Measurements from ENCODE around the gene CPAMD8.
"Not testable (repeated sequence)": the region's sequence is repeated elsewhere in the genome, so short reads cannot be mapped to it uniquely, and the experiment has no call there.

Gene CPAMD8

DNA sequence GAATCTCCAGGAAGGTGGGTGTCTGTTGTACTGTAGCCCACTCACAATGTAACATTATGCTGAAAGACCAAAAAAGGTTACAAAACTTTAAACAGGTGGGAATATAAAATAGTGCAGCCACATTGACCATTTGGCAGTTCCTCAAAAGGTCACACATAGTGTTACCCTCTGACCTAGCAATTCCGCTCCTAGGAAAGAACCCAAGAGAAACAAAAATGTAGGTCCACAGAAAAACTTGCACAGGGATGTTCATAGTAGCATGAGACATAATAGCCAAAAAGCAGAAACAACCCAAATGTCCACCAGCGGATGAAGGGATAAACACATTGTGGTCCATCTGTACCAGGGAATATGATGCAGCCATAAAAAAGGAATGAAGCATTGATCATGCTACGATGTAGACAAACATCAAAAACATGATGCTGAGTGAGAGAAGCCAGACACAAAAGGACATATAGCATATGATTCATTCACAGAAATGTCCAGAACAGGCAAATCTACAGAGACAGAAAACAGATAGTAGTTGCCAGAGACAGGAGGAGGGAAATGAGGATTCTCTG is 27.9 kb downstream of the CPAMD8 start:
- DNase-seq = no peak

DNA sequence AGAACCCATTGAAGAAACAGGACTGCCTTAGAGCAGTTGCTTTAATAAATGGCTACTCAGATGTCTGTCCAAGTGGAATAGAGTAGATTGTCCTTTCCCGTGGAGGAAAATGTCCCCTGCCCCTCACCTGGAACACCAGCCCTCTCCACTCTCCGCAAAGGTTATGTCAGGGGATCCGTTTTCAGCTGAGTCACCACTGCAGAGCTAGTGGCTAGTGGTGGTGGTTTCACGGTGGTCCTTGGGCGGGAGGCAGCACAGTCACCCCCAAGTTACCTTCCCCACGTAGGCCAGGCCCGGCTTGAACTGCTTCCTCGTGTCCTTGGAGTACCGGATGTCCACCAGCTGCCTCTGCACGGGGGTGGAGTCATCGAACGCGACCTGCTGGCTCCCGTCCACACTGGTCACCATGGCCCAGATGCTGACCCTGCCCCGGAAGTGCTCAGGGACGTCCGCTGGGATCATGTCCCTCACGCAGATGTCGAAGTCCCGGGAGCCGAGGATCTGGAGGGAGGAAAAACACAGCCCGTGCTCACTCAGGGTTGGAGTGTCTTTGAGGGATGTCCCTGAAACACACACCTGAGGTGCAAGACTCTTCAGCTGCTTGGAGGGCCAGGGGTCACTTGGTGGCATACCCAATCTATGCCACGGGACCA is 29.6 kb downstream of the CPAMD8 start:
- DNase-seq = not testable (repeated sequence)

DNA sequence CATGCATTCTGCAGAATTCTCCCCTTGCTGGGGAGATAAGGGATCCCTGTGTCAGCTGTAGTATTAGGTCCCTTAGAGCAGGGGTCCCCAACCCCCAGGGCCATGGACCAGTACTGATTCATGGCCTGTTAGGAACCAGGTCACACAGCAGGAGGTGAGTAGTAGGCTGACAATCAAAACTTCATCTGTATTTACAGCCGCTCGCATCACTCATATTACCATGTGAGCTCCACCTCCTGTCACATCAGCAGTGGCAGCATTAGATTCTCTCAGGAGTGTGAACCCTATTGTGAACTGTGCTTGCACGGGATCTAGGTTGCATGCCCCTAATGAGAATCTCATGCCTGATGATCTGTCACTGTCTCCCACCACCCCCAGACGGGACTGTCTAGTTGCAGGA is 37.9 kb downstream of the CPAMD8 start:
- no peak for DNase-seq

DNA sequence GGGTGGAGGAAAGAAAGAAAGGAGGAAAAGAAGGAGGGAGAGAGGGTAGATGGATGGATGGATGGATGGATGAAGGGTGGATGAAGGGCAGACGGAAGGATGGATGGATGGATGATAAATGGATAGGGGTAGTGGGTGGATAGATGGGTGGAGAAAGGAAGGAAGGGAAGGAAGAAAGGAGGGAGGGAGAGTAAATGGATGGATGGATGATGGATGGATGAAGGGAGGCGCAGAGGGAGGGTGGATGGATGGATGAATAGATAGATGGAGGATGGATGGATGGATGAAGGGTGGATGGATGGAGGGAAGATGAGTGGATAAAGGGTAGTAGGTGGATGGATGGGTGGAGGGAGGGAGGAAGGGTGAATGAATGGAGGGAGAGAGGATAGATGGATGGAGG is 41.2 kb downstream of the CPAMD8 start:
- DNase-seq = no peak

DNA sequence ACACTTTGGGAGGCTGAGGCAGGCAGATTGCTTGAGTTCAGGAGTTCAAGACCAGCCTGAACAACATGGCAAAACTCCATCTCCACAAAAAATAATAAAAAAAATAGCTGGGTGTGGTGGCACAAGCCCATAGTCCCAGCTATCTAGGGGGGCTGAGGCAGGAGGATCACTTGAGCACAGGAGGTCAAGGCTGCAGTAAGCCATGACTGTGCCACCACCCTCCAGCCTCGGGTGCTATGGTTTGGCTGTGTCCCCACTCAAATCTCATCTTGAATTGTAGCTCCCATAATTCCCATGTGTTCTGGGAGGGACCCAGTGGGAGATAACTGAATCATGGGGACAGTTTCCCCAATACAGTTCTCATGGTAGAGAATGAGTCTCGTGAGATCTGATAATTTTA is 44.0 kb downstream of the CPAMD8 start:
- not testable (repeated sequence) for DNase-seq

- DNase-seq = no peak
Observed at GRCh38 chr19:16978839-16979802, 47.5 kb downstream of the CPAMD8 start.

DNA sequence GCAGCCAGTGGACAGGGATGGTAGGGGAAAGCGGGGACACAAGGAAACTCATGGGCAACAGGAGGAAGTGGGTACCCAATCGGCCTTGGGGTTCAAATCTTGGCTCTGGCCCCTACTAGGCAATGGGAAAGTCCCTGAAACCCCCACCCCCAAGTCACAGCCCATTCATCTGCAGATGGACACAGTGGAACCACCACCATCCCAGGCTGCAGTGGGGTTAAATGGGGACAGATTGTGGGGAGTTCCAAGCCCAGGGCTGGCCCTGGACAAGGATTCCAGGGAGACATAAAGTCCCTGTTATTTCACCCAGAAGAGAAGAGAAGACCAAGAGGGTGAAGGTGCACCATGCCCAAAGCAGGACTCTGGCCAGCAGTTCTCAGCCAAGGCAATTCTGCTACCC is 48.5 kb downstream of the CPAMD8 start:
- DNase-seq = no peak

- no peak for DNase-seq
Observed at GRCh38 chr19:16977306-16977705, 49.3 kb downstream of the CPAMD8 start.

DNA sequence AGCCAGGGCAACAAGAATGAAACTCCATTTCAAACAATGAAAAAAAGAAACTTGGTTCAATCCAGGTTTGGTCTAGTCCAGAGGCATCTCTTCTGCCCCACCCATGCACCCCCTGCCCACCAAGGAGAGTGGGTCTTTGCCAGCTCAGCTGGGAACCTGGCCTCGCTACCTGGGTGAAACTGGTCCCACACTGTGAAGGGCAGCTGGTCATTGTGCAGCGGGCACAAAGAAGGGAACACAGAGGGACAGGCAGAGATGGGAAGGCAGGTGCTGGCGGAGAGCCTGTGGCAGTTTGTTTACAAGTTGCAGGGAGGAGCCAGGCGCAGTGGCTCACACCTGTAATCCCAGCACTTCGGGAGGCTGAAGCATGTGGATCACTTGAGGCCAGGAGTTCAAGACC is 50.2 kb downstream of the CPAMD8 start:
- no peak for DNase-seq

GRCh38 chr19:16970821-16971220 is 55.8 kb downstream of the CPAMD8 start:
- no peak for DNase-seq

- DNase-seq = peak in 1 of 2 donors; percentile 19
Observed at GRCh38 chr19:16969135-16969534, 57.5 kb downstream of the CPAMD8 start.

- DNase-seq = not testable (repeated sequence)
Observed at GRCh38 chr19:16960996-16961822, 65.4 kb downstream of the CPAMD8 start.

DNA sequence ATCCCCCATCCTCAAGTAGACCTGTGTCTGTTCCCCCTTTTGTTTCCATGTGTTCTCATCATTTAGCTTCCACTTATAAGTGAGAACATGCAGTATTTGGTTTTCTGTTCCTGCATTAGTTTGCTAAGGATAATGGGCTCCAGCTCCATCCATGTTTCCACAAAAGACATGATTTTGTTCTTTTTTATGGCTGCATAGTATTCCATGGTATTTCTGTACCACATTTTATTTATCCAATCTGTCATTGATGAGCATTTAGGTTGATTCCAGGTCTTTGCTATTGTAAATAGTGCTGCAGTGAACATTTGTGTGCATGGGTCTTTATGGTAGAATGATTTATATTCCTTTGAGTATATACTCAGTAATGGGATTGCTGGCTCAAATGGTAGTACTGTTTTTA is 68.3 kb downstream of the CPAMD8 start:
- DNase-seq = not testable (repeated sequence)

- DNase-seq = no peak
Observed at GRCh38 chr19:16957855-16958254, 68.8 kb downstream of the CPAMD8 start.

GRCh38 chr19:16957151-16957701 is 69.4 kb downstream of the CPAMD8 start:
- DNase-seq = no peak

DNA sequence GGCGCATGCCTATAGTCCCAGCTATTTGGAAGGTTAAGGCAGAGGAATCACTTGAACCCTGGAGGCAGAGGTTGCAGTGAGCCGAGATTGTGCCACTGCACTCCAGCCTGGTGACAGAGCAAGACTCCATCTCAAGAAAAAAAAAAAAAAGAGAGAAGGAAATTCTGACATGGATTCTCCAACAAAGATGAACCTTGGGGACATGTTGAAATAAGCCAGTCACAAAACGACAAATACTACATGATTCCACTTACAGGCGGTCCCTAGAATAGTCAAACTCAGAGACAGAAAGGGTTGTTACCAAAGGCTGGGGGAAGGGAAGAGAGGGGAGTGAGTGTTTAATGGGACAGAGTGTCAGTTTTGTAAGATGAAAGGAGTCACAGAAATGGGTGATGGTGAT is 71.4 kb downstream of the CPAMD8 start:
- DNase-seq = no peak

GRCh38 chr19:16952046-16952445 is 74.6 kb downstream of the CPAMD8 start:
- DNase-seq = no peak

- DNase-seq = no peak
Observed at GRCh38 chr19:16951529-16951928, 75.1 kb downstream of the CPAMD8 start.

DNA sequence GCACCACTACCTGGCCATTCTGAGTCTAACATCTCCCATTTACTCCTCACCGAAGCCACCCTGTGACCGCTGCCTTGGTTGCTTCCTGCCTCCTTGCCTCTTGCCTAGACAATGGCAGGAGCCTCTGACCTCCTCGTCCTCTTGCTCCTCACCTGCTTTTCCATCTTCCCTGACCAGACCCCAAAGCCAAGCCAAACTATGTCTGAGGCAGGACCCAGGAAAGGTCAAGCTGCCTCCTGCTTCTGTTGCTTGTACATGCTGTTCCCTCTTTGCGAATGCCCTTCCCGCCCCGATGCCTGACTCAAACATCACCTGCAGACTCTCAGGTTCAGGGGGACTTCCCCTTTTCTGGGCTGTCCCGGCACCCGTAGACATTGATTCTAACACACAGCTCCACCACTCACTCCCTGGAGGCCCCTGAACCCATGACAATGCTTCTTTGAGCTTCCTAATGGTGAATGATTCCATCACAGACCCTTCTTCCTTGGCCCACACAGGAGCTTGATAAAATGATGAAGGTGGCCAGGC is 77.0 kb downstream of the CPAMD8 start:
- DNase-seq = no peak

DNA sequence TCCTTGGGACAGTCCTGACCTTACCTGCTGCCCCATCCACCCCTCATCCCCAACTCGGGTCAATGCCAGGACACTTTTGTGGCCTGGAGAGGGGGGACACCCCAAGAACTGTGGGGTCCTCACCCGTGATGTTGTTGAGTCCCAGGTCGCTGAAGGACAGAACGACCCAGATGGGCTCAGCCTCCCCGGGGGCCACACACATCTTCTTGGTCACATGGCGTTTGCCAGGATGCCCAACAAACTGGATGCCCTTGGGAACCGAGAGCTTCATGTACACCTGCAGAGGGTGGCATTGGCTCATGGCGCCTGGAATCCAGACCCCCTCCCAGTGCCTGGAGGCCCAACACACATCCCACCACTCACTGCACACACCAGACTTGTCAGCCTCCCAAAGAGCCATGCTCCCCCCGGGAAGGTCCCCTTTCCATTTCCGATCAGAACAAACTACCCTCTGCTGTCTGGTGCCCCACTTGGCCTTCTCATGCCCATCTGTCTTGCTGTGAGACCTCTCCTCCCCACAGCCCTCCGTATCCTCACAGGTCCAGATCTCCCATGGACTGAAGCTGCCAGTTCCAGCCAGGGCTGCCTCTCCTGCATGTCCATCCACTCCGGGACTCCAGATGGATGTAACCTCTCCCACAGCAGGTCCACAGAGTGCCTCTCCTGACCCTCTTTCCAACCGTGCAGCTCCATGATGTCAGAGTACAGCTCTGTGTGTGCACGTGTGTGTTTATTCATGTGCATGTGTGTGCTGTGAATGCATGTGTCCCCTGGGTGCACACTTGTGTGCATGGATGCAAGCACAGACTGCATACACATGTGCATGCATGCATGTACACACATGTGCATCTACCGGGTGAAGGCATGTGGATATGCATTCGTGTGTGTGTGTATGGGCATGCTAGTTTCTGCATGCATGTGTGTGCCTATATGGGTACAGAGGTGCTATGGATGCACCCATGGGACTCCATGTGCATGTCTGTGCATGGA is 79.4 kb downstream of the CPAMD8 start:
- DNase-seq = no peak

Data from CD4-positive, alpha-beta T cell treated with Interleukin-4 for 1 hour (primary cell).